ENCODE measurements around the gene ATP2C1.

The ATP2C1 gene

DNA sequence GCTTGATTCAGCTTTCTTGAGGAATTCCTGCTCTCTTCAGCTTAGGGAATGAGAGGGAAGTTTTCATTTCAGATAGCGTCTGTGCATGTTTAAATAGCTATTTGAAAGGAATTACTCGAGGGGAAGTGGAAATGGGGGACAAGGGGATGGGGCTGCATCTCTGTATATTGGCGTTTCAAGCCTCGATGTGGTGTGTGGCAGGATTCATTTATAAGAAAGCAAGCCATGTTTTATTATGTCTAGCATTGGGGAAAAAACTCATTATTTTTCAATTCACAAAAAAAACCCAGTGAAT lies 1.0 kb downstream of the ATP2C1 start:
- no peak for DNase-seq (ENCODE audit: low read depth)

DNA sequence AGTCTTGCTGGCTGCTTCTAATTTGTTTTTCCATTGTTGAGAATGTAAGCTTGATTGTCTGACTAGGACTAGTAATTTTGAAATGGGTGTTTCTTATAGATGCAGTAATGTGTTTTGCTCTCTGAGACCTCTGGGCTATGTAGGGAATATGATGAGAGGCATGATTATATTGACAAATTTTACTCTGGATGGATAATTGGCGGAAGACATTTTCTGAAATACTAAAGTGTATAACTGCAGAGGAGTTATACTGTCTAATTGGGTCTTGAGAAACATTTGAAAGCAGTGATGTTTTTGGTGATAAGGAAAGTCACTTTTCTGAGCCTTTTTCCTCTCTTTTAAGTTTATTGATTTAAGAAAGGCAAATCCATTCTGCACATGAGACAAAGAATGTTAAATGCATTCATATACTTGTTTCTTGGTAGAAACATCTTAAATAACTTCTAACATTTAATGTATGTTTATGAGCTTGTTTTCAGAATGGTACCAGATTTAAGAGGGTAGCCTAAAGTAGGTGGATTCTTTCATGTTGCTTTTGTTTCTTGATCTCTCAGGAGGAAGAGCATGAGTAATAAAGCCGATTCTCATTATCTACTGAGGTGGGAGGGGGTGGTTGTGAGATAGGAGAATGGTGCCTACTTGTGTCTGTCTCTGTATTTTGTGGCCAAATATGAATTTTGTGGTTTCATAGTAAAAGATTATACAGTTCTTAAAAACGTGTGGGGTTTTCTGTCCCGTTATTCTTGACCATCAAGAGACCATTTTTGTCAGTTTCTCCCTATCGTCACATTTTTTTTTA lies 2.0 kb downstream of the ATP2C1 start:
- DNase-seq (ENCODE audit: low read depth): no peak

DNA sequence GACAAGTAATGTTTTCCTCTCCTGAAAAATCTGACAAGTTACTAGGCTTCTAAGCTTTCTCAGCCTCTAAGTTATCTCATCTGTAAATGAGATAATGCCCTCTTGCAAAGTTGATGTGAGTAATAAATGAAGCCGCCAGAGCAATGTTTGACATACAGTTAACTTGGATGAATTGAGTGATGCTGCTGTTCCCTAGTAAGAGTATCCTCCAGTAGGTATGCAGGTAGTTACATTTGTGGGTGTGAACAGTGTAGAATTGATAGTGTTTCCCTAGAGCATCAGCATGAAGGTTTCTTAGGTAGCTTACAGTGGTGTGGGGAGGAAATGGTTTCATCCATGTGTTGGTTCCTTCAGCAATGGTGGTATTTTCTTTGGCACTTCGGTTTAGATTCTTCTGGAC lies 3.4 kb downstream of the ATP2C1 start:
- no peak for DNase-seq (ENCODE audit: low read depth)

DNA sequence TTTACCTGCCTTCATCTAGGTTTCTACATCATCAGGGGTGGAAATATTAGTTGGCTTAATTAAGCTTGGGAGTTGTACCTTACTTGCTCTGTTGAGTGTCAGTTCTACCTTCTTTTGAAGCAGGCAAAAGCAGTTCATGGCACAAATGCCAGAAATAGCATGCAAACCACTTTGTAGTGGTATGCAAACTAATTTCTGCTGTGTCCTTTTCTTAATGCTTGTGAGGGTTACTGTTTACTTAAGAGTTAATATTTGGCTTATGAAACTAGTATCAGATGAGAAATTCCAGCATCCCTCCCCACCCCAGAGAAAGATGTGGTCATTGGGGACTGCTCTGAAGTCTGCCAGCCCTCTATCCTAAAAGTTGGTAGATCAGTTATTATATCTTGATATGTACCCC lies 7.1 kb downstream of the ATP2C1 start:
- no peak for DNase-seq (ENCODE audit: low read depth)

DNA sequence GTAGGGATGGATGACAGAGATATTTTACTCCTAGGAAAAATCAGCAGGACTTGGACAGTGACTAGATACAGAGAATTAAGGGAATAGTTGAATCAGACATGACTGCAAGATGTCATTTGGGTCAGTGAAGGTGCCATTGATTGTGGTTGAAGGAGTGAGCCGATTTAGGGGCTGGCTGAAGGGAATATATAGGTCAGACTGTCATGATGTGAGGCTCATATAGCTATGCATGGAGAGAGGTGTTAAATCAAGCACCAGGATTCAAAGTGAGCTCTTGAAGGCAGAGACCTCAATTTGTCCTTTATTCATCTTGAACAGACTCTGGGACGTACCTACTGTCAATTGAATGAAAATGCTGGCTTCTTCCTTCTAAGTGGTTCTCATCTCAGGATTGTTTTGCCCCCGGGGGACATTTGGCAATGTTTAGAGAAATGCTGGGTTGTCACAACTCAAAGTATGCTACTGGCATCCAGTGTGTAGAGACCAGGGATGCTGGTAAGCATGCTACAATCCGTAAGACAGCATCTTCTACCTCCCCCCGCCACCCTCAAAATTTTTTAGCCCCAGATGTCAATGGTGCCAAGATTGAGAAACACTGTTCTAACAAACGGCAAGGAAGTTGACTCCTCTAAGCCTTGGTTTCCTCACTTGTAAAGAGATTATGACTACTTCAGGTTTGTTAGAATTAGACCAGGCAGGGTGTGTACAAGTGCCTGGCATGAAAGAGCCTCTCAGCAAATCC lies 7.8 kb downstream of the ATP2C1 start:
- DNase-seq (ENCODE audit: low read depth): no peak

DNA sequence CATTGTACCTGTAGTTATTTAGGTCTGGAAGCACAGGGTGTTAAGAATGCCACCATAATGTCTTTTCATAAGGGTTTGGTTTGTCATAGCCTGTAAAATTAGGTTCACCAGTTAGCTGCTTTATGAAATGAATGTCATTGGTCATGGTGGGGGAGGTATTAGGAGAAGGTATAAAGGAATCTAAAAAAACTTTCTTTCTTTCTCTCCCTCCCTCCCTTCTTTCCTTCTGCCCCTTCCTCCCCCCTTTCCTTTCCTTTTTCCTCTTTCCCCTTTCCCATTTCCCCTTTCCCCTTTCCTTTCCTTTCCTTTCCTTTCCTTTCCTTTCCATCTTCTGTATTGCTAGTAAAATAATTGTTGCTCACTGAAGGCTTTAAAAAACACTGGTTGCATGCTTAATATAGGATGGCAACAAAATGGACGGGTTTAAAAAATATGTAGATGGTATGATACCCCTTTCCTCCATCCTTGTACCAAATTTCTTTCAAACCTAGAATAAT lies 9.6 kb downstream of the ATP2C1 start:
- DNase-seq (ENCODE audit: low read depth): no peak

DNA sequence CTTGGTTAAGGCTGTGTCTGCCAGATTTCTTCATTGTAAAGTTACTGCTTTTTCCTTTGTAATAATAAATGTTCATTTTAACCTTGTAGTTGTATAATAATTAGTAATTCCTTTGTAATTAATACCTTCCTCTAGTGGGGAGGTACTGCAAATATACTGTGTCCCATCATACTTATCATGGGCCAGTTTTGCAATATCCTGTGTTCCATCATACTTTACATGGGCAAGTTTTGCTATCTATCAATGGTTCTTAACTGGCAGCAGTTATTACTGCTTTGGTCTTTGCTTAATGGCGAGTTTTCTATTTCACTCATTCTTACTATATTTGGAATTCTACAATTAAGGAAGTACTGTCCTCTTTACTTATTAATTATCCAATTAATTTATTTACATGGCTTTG lies 10.6 kb downstream of the ATP2C1 start:
- no peak for DNase-seq (ENCODE audit: low read depth)

DNA sequence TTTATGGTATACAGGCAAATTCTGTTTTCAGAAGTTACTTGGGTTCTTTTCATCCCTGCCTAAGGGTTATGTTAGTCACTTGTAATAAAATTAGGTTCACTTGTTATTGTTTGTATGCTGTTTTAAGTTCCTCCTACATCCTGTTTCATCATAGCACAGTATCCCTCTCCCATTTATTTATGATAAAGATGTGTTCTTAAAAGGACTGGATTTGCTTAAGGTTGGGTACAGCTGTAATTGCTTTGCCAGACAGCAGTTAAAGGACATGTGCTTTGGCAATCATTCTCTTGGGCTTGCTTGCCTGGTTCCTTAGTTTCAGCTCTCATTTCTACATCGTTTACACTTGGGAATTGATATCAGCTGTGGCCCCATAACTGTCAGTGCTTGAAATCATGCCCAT lies 11.7 kb downstream of the ATP2C1 start:
- DNase-seq (ENCODE audit: low read depth): peak; percentile 88

DNA sequence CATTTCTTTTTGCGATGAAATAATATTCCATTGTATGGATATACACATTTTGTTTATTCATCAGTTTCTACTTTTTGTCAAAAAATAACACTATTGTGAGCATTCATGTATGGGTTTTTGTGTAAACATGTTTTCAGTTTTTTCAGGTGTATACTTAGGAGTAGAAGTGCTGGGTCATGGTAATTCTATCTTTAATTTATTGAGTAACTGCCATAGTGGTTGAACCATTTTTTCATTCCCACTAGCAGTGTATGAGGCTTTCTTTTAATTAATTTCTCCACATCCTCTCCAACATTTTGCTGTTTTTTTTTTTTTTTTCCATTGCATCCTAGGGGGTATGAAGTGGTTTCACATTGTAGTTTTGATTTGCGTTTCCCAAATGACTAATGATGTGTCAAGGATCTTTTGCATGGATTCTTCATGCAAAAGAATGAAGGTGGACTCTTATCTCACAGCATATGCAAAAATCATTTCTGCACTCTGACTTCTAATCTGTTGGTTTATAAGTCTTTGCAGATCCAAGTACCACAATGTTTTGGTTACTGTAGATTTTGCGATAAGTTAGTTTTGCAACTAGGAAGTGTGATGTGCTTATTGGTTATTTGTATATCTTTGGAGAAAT lies 12.6 kb downstream of the ATP2C1 start:
- DNase-seq (ENCODE audit: low read depth): no peak

DNA sequence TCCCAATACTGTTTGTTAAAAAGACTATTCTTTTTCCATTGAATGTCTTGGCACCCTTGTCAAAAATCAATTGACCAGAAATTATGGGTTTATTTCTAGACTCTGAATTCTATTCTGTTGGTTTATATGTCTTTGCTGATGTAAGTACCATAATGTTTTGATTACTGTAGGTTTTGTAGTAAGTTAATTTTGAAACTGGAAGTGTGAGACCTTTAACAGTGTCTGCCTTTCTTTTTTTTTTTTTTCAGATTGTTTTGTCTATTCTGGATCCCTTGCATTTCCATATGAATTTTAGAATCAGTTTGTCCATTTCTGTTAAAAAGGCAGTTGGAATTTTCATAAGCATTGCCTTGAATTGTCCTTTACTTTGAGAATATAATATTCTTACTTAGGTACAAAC lies 13.6 kb downstream of the ATP2C1 start:
- DNase-seq (ENCODE audit: low read depth): no peak

DNA sequence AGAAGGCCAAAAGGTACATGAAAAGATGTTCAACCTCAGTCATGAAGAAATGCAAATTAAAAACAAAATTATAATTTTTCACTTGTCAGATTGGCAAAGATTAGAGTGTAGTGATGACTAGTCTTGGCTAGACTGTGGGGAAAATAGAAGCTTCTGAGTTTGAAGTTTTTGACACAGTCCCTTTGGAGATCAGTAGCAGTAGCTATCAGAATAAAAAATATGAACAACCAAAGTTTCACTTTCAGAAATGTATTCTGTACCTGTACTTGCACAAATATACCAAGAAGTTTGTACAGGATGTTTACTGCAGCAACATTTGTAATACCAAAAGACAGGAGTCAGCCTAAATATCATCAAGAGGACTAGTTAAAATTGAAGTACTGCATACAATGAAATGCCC lies 14.1 kb downstream of the ATP2C1 start:
- no peak for DNase-seq (ENCODE audit: low read depth)

DNA sequence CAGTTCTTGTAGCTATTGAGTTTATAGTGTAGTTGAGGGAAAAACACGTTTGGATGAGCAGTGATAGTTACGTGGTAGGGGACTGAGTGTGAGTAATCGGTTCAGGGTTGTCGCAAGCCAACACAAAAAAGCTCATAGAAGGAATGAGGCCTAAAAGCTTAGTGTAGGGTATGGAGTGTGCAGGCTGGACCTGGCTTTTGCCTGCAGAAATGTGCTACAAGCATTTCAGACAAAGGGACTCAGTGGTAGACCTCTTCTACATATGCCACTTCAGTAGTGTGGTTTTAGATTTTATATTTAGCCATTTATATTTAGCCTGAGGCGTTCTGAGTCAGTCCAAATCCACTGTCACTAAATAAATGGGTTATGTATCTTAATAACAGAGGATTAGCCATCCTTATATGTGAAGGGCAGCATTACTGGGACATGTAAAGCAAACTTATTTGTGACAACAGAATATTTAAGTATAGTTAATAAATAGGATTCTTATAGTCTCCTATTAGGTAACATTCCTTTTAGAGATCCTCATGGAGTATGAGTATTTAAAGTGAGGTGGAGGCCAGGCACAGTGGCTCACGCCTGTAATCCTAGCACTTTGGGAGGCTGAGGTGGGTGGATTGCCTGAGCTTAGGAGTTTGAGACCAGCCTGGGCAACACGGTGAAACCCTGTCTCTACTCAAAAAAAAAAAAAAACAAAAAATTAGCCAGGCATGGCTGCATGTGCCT lies 21.8 kb downstream of the ATP2C1 start:
- no peak for DNase-seq (ENCODE audit: low read depth)

DNA sequence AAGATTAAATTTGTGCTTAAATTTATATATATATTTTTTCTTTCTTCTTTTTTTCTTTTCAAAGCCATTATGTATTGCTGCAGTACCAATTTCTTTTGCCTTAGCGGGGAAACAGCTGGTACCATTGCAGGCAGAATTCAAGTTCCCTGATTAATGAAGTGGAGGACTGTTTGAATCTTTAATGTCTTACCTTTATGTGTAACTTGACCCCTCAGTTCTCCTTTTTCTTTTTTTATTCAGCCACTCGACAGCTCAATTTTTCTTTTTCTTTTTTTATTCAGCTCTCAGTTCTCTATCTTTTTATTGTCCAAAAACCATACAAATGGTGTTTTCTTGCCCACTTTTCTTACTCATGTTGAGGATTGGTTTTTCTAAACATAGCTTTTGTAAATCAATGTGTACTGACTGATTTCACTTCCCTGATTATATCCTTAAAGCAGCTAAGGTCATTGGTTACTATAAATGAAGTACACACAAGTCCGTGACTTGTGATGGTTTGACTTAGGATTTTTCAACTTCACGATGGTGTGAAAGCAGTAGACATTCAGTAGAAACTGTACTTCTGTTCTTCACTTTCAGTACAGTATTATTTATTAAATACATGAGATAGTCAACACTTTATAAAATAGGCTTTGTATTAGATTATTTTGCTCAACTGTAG lies 22.8 kb downstream of the ATP2C1 start:
- DNase-seq (ENCODE audit: low read depth): no peak

DNA sequence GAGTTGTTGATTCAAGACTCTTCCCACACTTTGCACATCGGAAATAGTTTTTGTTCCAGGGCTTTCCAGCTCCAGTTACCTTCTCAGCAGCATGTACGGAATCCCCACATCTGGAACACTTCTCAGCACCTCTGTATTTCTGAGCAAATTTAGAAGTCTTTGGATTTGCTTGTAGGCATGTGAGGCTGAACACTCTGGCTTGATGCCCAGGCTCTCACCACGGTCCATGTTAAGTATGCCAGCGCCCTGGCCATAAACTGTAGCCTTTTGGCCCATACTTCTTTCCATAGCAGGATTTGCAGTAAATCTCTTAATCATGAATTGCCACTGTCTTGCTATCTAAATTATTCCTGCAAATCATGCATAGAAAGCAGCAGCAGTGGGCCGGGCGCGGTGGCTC lies 24.4 kb downstream of the ATP2C1 start:
- peak; percentile 6 for DNase-seq (ENCODE audit: low read depth)

DNA sequence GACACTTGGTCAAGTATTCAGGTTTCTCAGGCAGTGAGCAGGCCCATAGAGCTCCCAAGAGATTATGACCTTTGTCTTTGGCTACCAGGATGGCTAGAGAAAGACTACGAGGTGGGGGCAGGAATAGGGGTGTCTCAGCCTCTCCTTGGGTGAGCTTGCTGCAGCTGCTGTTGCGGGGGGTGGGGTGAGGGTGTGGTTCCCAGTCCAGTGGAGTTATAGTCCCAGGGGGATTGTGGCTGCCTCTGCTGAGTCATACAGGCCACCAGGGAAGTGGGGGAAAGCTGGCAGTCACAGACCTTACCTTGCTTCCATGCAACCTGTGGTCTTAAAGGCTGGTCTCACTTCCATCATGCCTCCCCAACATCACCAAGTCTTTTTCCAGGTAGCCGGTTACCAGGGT lies 31.7 kb downstream of the ATP2C1 start:
- peak; percentile 35 for DNase-seq (ENCODE audit: low read depth)

DNA sequence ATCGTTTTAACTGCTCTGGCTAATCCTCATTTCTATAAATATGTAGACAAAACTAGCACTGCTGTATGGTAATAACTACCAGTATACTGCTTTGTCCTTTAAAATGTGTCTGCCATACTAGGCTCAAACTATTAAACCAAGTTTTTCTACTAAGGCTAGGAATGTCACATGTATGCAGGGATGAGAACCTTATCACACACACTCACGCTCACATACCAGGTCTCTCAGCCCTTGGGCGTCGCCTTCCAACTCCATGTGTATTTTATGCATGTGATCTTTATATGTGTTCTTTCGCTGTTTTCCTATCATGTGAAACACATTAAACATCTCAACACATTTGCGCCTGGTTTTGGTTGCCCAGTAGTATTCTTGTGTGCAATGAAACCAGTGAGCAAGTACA lies 32.6 kb downstream of the ATP2C1 start:
- DNase-seq (ENCODE audit: low read depth): no peak

DNA sequence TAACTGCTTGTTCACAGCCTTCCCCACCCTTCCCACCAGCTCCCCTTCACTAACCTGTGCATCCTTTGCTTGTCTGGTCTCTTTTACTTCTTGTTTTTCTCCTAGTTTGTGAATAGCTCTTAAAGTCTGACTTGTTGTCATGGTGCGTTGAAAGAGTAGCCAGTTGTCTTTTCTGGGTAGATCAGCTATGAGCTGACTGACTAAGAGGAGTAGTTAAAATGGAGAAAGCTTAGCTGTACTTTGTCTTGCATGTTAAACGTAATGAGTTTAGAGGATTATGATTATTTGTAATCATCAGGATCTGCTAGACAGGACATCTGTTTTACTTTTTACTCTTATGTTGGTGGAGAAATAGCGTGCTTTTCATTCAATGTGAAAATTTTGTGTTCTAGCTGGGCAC lies 35.9 kb downstream of the ATP2C1 start:
- DNase-seq (ENCODE audit: low read depth): peak; percentile 3

DNA sequence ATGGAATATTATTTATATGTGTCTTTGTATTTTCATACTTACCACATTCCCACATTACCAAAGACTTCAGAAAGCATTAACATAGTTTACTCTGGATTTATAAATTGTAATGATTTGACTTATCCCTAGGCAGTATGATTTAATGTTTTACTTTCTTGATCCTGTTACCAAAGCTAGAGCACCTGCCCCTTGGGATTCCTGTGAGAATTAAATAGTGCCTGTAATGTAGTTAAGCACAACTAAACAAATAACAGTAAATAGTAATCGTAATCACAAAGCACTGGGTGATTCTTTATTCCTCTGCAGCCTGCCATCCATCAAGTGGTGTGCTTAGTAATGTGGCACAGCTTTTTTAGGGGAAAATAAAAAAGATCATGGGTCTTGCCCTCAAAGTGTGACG lies 39.1 kb downstream of the ATP2C1 start:
- DNase-seq (ENCODE audit: low read depth): no peak

DNA sequence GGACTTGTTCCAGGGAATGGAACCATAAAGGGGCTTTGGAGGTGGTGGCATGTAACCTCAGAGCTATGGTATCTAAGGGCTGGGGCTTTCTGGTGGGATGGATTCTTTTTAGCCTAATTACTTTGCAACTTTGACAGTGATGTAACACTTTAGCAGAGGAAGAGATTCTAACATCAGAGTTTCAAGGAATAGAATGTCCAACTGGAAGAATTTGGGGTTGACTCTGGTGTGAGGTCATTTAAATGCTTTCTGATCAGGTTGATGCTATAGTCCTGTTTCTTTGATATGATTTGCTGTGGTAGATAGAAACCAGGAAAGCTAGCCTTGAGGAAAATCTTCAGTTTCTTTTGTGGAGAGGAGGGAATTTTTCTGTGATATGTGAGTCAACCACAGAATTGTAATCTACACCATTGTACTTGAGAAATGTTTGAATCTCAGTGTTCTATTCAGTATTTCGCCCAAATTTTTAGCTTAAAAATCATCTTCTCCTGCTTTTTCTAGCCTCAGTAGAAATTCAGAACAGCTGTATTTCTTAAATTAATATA lies 40.0 kb downstream of the ATP2C1 start:
- peak; percentile 51 for DNase-seq (ENCODE audit: low read depth)

DNA sequence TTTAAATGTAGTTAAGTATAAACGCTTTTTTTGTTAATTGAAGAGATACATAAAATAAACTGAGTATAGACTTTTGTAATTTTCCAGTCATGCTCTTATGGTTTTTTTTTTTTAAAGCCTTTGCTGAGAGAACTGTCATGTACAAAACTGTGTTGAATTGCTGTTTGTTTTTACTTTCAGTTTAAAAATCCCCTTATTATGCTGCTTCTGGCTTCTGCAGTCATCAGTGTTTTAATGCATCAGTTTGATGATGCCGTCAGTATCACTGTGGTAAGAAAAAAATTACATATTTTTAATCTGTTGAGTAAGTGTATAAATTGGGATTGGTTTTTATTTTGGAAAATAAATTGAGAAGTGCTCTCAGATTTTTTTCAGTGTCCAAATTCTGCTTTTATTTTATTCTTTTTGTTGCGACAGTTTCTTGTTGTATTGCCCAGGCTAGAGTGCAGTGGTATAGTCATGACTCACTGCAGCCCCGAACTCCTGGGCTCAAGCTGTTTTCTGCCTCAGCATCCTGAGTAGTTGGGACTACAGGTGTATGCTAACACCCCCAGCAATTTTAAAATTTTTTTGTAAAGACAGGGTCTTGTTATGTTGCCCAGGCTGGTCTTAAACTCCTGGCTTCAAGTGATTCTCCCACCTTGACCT lies 40.7 kb downstream of the ATP2C1 start:
- DNase-seq (ENCODE audit: low read depth): peak; percentile 34

All from fibroblast of gingiva (primary cell).